Effector memory CD4-positive, alpha-beta T cell (primary cell): Measurements from ENCODE around the gene IFRD2.

ENCODE experiments used
- DNase-seq, 3 donors: peaks; one replicate each; pipeline ENCODE4 v3.0.0-alpha.2; 2020
- H3K27ac ChIP-seq: 2 replicates; pipeline ENCODE4 v1.7.0; 2013; ENCODE audit warnings: mild to moderate bottlenecking, low read length, moderate library complexity; ENCODE audit not compliant: insufficient read depth, poor library complexity, severe bottlenecking
- H3K27me3 ChIP-seq: replicated peaks from 2 replicates; pipeline ENCODE4 v1.7.0; 2013; ENCODE audit warnings: mild to moderate bottlenecking, low read length; ENCODE audit not compliant: insufficient read depth, control insufficient read depth, poor library complexity, severe bottlenecking
- H3K36me3 ChIP-seq: 2 replicates; pipeline ENCODE4 v1.7.0; 2013; ENCODE audit warnings: mild to moderate bottlenecking, low read length, moderate library complexity; ENCODE audit not compliant: control insufficient read depth, insufficient read depth
- H3K4me1 ChIP-seq: 2 replicates; pipeline ENCODE4 v1.7.0; 2013; ENCODE audit warnings: low read length, mild to moderate bottlenecking; ENCODE audit not compliant: control insufficient read depth, insufficient read depth, poor library complexity, severe bottlenecking
- H3K4me3 ChIP-seq: 2 replicates; pipeline ENCODE4 v1.7.0; 2013; ENCODE audit warnings: low read length, low read depth, mild to moderate bottlenecking; ENCODE audit not compliant: insufficient read depth, poor library complexity, severe bottlenecking
- H3K9me3 ChIP-seq: 2 replicates; pipeline ENCODE4 v1.7.0; 2013; ENCODE audit warnings: mild to moderate bottlenecking, low read length, moderate library complexity; ENCODE audit not compliant: control insufficient read depth

IFRD2 gene

DNA sequence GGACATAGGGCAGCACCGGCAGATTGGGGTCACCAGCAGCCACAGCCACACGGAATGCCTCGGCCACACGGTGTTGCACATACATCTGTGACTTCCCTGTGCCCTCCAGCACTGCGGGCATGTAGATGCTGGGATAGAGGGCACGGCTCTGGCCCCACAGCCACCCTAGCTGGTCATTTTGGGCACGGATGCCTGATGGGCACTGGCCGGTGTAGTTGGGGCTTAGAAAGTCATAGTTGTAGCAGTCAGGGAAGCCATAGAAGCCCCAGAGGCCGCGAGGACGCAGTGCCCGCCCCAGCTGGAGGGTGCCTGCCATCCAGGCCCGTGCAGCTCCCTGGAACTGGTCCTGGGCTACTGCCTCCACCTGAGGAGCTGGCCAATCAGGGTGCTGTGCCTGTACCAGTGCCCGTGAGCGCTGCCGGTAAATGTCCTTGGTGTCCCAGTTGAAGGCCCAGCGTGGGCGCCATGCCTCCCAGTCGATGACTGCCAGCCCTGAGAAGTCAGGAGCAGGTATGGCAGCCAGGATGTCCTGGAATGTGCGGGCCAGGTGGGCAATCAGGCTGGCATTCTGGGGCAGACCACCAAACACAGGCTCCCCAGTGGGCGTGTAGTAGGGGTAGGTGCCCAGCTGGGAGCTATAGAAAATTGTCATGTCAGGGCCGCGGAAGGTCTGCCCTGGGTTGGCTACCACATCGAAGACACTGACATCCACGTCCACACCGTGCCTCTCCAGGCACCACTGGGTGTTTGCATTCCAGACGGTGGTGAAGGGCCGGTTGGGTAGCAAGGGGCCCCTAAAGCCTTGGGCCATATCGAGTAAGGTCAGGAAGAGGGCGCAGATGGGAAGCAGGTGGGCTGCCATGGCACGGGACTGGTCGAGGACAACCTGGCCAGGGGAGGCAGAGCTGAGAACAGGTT, 10.1 kb upstream of the IFRD2 start:
- Histone ChIP-seq H3K36me3 (no peaks in the 10 kb centered on the region), H3K9me3 (no peaks in the 10 kb centered on the region), H3K27ac (no peak overlapping the region), H3K4me1 (peaks cover 22% of the 10 kb centered on the region), H3K4me3 (no peak overlapping the region), H3K27me3 (no peaks in the 10 kb centered on the region)
- DNase-seq = no peak

DNA sequence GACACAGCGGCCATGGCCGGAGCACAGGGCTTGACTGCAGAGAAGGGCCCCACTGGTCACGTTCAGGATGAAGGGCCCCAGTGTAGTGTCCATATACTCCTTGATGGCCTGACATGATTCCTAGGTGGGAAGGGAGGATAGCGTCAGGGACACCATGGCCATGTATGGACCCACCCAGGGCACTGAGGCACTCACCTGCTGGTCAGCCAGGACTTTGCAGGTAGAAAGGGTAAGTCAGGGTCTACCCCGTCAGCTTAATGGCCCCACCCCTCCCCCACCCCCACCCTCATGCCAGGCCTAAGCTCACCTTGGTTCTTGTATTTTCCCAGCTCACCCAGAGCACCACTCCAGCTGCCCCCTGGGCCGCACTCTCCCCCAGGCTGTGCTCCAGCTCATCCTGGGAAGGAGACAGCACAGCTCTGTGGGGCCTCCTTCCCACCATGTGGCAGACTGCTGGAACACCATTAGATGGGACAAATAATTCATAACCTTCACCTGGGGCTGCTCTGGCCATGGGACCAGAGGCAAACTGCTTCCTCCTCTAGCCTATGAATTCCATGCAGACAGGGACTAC, 8.5 kb upstream of the IFRD2 start:
- H3K27ac ChIP-seq = no peak overlapping the region
- DNase-seq = no peak
- H3K9me3 ChIP-seq = no peaks in the 10 kb centered on the region
- H3K4me3 ChIP-seq = no peak overlapping the region
- no peaks in the 10 kb centered on the region for H3K27me3 ChIP-seq
- no peaks in the 10 kb centered on the region for H3K36me3 ChIP-seq
- peaks cover 22% of the 10 kb centered on the region for H3K4me1 ChIP-seq

DNA sequence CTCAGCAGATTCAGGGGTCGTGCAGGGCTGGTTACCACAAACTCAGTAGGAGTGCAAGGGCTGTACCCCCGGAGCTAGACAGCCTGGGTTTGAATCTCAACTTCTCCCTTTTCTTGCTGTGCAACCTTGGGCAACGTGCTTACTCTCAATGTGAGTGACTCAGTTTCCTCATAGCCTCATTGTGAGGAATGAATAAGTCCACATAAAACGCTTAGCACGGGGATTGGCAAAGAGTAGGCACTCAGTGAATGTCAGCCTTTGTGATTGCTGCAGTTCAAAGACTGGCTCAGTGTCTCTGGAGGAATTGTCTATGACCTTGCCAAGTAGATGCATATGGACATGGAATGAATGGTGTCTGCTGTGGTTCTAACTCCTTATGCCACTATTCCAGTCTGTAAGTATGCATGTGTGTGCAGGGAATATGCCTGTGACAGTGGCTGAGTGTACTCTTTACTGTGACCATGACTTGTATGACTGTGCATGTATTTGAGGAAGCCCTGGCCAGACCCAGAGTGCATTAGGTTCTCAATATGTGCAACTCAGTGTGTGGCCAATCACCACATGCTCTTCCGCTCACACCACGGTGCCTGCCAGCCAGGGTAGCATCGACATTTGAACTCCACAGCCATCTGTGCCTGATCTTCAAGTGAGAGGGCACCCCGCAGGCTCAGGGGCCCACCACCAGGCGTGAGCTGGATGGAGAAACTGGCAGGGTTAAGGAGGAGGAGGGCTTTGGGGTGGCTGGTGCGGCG, 7.9 kb upstream of the IFRD2 start:
- Histone ChIP-seq H3K36me3 (no peaks in the 10 kb centered on the region), H3K9me3 (no peaks in the 10 kb centered on the region), H3K4me3 (peak overlapping the region; percentile 58), H3K27ac (peak overlapping the region; percentile 90), H3K27me3 (no peaks in the 10 kb centered on the region), H3K4me1 (peaks cover 22% of the 10 kb centered on the region)
- DNase-seq = no peak

DNA sequence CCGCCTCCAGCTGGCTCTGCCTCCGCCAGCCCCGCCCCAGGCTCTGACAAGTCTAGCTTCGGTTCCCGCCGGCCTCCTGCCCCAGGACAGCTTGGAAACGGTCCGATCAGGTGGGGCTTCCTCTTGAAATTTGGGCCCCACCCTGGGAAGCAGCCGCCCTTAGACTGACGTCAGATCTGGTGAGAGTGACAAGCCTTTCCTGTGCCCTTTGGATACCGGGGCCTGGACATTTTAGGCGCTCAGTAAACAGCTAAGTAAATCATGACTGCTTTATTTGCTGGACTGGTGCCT, 7.4 kb upstream of the IFRD2 start:
- Histone ChIP-seq H3K27ac (peak overlapping the region; percentile 90), H3K4me3 (peak overlapping the region; percentile 58), H3K27me3 (no peaks in the 10 kb centered on the region), H3K9me3 (no peaks in the 10 kb centered on the region), H3K4me1 (peaks cover 22% of the 10 kb centered on the region), H3K36me3 (no peaks in the 10 kb centered on the region)
- no peak for DNase-seq

DNA sequence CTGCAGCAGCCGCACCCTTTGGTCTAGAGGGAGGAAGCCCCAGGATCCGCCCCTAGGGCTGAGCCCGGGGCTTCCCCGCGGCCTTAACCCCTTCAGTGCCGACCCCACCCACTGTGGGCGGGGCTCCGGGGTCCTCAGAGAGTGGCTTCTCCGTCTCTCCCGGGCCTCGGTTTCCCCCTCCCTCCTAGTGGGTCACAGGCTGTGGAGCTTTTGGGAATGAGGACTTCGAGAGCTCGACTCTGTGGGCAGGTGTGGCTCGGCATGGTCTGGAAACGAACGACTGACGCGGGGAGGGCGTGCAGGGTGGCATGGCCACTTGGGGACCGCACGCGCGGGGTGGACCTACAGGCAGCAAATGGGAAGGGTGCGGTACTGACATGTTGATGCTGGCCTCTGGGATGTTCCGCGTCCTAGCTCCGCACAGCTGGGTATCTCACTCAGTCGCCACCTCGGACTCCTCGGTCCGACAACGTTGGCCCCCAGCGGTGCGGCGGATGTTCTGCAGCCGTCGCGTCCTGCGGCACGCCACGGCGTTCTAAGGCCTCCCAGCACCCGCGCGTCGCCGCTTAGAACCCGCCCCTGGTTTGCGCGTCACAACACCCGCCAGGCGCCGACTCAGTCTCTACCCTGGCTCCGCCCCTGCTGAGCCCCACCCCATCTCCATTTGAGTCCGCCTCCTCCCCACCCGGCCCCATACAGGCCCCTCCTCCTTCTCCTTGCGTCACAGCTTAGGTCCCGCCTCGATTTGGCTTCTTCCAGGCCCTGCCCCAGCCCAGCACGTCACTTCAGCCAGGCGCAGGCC, 6.8 kb upstream of the IFRD2 start, which contains the start of the genes HYAL3 and NAA80:
Gene HYAL3 (minus strand): TSS at position 570 of the 802 bp plus-strand sequence. CDS start 3,803 bp downstream, outside the sequence.
Gene NAA80 (minus strand): TSS at position 570 of the 802 bp plus-strand sequence. CDS start 1,942 bp downstream, outside the sequence.
- peak; percentile 99 for DNase-seq
- Histone ChIP-seq H3K27me3 (no peaks in the 10 kb centered on the region), H3K4me1 (peaks cover 22% of the 10 kb centered on the region), H3K9me3 (no peaks in the 10 kb centered on the region), H3K4me3 (peak within 1 kb of the TSS; percentile 67), H3K27ac (peak within 1 kb of the TSS; percentile 90), H3K36me3 (no peaks in the 10 kb centered on the region)

DNA sequence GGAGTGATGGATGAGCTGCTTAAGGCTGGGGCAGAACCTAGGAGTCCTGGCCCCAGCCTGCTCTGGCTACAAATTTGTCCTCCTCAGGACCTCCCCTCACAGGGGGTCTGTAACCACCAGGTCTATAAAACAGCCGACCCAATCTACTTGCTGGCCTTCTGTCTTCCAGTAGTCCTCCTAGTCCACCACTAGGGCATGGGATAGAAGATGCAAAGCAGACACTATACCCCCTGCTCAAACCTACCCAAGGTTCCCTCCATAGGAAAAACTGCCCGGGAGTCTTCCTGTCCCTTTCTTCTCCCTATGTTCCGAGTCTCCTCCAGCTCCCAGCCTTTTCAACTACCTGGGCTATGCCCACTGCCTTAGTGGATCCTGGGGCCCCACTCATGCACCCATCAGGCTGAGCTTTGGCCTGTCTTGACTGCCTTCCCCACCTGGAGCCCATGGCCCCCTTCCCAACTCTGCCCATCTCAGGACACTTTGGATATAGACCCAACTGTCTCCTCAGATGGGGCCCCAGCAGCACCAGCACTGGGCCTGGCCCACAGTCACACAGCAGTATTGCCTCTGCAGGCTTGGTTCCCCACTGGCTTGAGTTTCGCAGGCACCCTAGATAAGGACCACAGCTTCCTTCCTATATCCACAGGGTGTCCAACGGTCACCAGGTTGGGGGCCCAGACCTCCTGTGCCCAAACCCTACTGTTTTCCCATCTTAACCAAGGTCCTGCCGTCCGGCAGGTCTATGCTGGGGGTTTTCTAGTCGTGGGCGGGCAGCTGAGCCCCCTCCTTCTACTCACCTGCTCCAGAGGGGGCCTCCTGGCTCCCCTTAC, 5.9 kb upstream of the IFRD2 start:
- H3K27ac ChIP-seq = peak overlapping the region; percentile 90
- H3K4me1 ChIP-seq = peaks cover 23% of the 10 kb centered on the region
- H3K36me3 ChIP-seq = no peaks in the 10 kb centered on the region
- H3K4me3 ChIP-seq = peak overlapping the region; percentile 67
- H3K9me3 ChIP-seq = no peaks in the 10 kb centered on the region
- DNase-seq = no peak
- no peaks in the 10 kb centered on the region for H3K27me3 ChIP-seq

DNA sequence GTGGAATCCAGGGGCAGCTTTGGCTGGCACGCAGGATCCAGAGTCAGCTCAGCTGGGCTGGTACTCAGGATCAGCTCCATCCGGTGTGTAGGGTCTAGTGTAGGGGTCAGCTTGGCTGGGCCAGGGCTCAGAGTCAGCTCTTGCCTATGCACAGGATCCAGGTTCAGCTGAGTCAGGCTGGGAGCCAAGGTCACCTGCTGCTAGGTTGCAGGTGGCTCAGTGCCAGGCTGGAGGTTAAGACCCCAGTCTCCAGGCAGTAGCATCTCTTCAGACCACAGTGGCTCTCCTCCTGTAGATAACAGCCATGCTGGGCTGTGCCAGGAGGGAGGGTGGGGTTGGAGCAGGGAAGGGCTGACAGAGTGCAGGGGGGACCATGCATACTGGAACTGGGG, 5.2 kb upstream of the IFRD2 start:
- no peaks in the 10 kb centered on the region for H3K27me3 ChIP-seq
- H3K9me3 ChIP-seq = no peaks in the 10 kb centered on the region
- H3K4me3 ChIP-seq = no peak overlapping the region
- DNase-seq = no peak
- peak overlapping the region; percentile 4 for H3K27ac ChIP-seq
- H3K4me1 ChIP-seq = peaks cover 30% of the 10 kb centered on the region
- H3K36me3 ChIP-seq = no peaks in the 10 kb centered on the region

DNA sequence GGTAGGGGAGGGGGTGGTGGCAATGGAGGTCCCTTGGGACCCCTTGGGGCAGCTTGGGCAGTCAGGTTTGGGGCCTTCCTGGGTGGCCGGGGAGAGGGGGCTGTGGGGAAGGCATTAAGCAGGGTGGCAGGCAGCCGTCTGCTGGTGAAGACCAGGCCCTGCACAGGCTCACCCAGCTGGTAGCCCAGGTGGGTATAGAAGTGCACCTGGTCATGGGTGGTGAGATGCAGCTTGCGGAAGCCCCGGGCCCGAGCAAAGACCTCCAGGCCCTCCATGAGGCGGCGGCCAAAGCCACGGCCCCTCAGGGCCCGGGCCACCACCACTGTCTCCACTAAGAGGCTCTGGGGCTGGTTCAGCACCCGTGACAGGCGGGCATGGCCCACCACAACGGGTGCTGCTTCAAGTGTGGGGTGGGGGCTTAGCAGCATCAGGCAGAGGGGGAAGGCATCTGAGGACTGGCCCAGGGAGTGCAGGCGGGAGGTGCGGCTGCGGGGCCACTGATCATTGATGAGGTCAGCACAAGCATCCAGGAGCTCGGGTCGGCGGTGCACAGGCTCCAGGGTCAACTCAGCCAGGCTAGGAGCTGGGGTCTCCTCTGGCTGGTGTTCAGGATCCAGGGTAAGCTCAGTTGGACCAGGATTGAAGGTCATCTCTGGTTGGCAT, 4.6 kb upstream of the IFRD2 start:
- Histone ChIP-seq H3K27me3 (no peaks in the 10 kb centered on the region), H3K9me3 (no peaks in the 10 kb centered on the region), H3K36me3 (no peaks in the 10 kb centered on the region), H3K4me3 (no peak overlapping the region), H3K27ac (no peak overlapping the region), H3K4me1 (peaks cover 31% of the 10 kb centered on the region)
- no peak for DNase-seq
